Measurements from ENCODE around the gene UNC5C.

The UNC5C gene

DNA sequence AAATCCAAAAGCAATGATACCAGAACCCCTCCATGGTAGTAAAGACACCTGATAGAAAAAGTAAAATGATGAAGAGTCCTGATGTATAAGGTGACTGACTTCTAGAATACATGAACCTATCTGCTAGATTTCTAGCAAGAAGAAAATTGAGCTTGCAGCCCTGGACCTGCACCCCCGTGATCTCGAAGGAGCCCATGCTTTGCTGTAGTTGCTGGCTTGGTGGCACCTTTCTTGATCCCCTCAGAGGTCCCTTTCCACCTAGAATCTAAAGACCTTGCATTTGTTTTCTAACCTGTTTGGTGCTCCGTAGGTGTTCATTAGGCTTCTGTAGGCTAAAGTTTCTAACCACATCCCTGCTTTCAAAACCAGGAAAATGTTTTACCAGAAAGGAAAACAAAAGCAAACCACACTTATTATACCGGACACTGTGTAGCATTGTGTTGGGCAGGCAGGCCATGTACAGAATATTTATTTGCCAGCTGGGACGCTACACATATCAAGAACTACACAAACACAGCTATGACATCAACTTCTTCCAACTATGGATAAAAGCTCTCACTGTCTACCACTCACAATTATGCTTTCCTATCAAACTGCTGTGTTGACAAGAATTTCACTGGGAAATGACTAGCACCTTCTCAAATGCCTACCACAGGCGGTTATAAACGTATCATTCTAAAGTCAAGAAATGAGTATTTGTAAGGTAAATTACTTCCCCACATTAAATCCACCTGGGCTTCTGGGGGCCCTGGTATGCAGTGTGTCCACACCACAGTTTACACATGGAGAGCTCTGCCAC lies 316.2 kb downstream of the UNC5C start:
- no peaks in the 10 kb centered on the region for H3K4me1 ChIP-seq (ENCODE audit: insufficient read depth, poor library complexity, severe bottlenecking)
- no peak overlapping the region for H3K4me3 ChIP-seq (ENCODE audit: severe bottlenecking)
- H3K27ac ChIP-seq (ENCODE audit: poor library complexity, severe bottlenecking), result no peak overlapping the region
- ATAC-seq (ENCODE audit: low read depth) (no peak), DNase-seq (ENCODE audit: low spot score) (no peak)
- H3K27me3 ChIP-seq (ENCODE audit: insufficient read depth, poor library complexity, severe bottlenecking), result no peaks in the 10 kb centered on the region
- no peaks in the 10 kb centered on the region for H3K9me3 ChIP-seq (ENCODE audit: severe bottlenecking)
- H3K36me3 ChIP-seq (ENCODE audit: low read depth), result no peaks in the 10 kb centered on the region
- TF ChIP-seq, protein P1, sequence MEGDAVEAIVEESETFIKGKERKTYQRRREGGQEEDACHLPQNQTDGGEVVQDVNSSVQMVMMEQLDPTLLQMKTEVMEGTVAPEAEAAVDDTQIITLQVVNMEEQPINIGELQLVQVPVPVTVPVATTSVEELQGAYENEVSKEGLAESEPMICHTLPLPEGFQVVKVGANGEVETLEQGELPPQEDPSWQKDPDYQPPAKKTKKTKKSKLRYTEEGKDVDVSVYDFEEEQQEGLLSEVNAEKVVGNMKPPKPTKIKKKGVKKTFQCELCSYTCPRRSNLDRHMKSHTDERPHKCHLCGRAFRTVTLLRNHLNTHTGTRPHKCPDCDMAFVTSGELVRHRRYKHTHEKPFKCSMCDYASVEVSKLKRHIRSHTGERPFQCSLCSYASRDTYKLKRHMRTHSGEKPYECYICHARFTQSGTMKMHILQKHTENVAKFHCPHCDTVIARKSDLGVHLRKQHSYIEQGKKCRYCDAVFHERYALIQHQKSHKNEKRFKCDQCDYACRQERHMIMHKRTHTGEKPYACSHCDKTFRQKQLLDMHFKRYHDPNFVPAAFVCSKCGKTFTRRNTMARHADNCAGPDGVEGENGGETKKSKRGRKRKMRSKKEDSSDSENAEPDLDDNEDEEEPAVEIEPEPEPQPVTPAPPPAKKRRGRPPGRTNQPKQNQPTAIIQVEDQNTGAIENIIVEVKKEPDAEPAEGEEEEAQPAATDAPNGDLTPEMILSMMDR (IDR thresholded peaks at IDR 0.05; ENCODE audit: poor library complexity, severe bottlenecking), result no peak

DNA sequence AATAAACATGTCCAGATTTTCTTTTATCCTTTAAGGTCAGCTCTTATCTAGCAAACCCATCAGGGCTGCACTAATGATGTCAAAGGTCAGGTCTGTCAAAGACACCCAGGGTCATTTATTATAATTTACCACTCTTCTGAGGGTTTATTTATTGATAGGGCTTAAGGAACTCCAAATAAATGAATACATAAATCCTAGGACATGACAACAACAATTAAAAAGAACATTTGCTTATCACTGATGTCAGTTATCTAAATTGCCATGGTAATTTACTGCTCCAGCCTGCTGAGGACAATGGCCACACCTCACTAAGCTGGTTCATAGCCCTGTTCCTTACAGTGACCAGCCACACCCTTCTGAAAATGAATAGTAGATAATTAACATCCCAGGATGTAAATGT lies 317.1 kb downstream of the UNC5C start:
- Histone ChIP-seq H3K9me3 (ENCODE audit: severe bottlenecking) (no peaks in the 10 kb centered on the region), H3K4me3 (ENCODE audit: severe bottlenecking) (no peak overlapping the region), H3K36me3 (ENCODE audit: low read depth) (no peaks in the 10 kb centered on the region), H3K27me3 (ENCODE audit: insufficient read depth, poor library complexity, severe bottlenecking) (no peaks in the 10 kb centered on the region), H3K4me1 (ENCODE audit: insufficient read depth, poor library complexity, severe bottlenecking) (no peaks in the 10 kb centered on the region), H3K27ac (ENCODE audit: poor library complexity, severe bottlenecking) (no peak overlapping the region)
- TF ChIP-seq, protein P1 (IDR thresholded peaks at IDR 0.05; ENCODE audit: poor library complexity, severe bottlenecking), result no peak
- ATAC-seq (ENCODE audit: low read depth) (no peak), DNase-seq (ENCODE audit: low spot score) (no peak)

DNA sequence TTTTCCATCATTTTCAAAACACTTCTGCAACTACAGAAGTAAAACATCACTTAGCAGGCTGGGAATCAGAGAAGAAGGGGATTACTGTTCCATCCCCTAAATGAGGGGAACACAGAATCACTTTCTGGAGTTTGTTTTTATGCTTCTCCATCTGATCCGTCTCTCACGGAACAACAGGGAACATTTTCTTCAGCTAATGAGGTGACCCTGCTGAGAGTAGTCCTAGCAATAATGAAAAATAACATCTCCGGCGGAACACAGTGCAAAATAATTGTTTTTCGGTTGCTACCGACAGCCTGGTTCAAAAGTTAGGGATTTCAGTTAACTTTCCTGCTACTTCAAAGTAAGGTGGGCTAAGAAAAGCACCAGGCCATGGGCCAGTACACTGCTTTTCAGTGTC lies 322.9 kb downstream of the UNC5C start:
- H3K9me3 ChIP-seq (ENCODE audit: severe bottlenecking), result no peaks in the 10 kb centered on the region
- no peak for DNase-seq (ENCODE audit: low spot score)
- H3K27me3 ChIP-seq (ENCODE audit: insufficient read depth, poor library complexity, severe bottlenecking), result no peaks in the 10 kb centered on the region
- ATAC-seq (ENCODE audit: low read depth), result no peak
- no peak overlapping the region for H3K27ac ChIP-seq (ENCODE audit: poor library complexity, severe bottlenecking)
- TF ChIP-seq, protein P1 (IDR thresholded peaks at IDR 0.05; ENCODE audit: poor library complexity, severe bottlenecking), result no peak
- H3K4me1 ChIP-seq (ENCODE audit: insufficient read depth, poor library complexity, severe bottlenecking), result no peaks in the 10 kb centered on the region
- no peak overlapping the region for H3K4me3 ChIP-seq (ENCODE audit: severe bottlenecking)
- H3K36me3 ChIP-seq (ENCODE audit: low read depth), result no peaks in the 10 kb centered on the region

DNA sequence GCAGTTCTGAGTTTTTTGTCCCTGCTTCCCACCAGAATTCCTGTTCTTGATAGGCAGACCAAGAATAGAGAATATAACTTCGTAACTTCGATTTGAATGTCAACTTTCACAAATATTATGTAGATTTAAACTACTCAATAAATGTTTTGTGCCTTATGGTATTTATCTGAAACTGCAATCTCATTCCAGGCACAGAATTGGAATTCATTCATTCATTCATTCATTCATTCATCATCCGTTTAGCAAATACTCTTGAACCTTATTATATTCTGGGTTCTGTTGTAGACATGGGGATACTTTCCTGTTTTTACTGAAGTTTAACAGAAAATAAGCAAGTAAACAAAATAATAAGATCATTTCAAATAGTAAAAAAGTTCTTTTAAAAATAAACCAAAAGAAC lies 324.4 kb downstream of the UNC5C start:
- TF ChIP-seq, protein P1 (IDR thresholded peaks at IDR 0.05; ENCODE audit: poor library complexity, severe bottlenecking), result no peak
- Histone ChIP-seq H3K9me3 (ENCODE audit: severe bottlenecking) (no peaks in the 10 kb centered on the region), H3K4me3 (ENCODE audit: severe bottlenecking) (no peak overlapping the region), H3K4me1 (ENCODE audit: insufficient read depth, poor library complexity, severe bottlenecking) (no peaks in the 10 kb centered on the region), H3K27ac (ENCODE audit: poor library complexity, severe bottlenecking) (no peak overlapping the region), H3K27me3 (ENCODE audit: insufficient read depth, poor library complexity, severe bottlenecking) (no peaks in the 10 kb centered on the region), H3K36me3 (ENCODE audit: low read depth) (no peaks in the 10 kb centered on the region)
- ATAC-seq (ENCODE audit: low read depth) (no peak), DNase-seq (ENCODE audit: low spot score) (no peak)
